HG03135 (cell line): Measurements from ENCODE around the gene INF2.
"Not testable (repeated sequence)": the region's sequence is repeated elsewhere in the genome, so short reads cannot be mapped to it uniquely, and the experiment has no call there.

Experiments
- ATAC-seq: cut with Tn5 transposase; IDR thresholded peaks from one replicate; pipeline ENCODE4 v1.9.1; 2021; ENCODE audit warnings: mild to moderate bottlenecking, moderate library complexity; ENCODE audit not compliant: unreplicated experiment

The INF2 gene

GRCh38 chr14:104717646-104718045, 28.2 kb downstream of the INF2 start:
- ATAC-seq = no peak

- no peak for ATAC-seq
Observed at GRCh38 chr14:104718147-104718546, 28.7 kb downstream of the INF2 start.

GRCh38 chr14:104718871-104719270, 29.5 kb downstream of the INF2 start:
- ATAC-seq = no peak

- no peak for ATAC-seq
Observed at GRCh38 chr14:104719343-104719742, 29.9 kb downstream of the INF2 start.

GRCh38 chr14:104721505-104722431, 32.4 kb downstream of the INF2 start:
- no peak for ATAC-seq

GRCh38 chr14:104722938-104723650, 33.7 kb downstream of the INF2 start:
- ATAC-seq = no peak

- peak; percentile 44 for ATAC-seq
Observed at GRCh38 chr14:104723651-104724406, 34.4 kb downstream of the INF2 start, which contains the start of gene ADSS1. Gene ADSS1 (plus strand): TSS chr14:104724229. CDS start chr14:104724271, 42 bp downstream.

- ATAC-seq = no peak
Observed at GRCh38 chr14:104724407-104724980, 35.1 kb downstream of the INF2 start.

GRCh38 chr14:104724981-104725771, 35.8 kb downstream of the INF2 start:
- ATAC-seq = no peak

GRCh38 chr14:104725772-104726548, 36.5 kb downstream of the INF2 start:
- no peak for ATAC-seq

- ATAC-seq = no peak
Observed at GRCh38 chr14:104726600-104727451, 37.4 kb downstream of the INF2 start.

GRCh38 chr14:104728631-104729030, 39.2 kb downstream of the INF2 start:
- ATAC-seq = no peak

- not testable (repeated sequence) for ATAC-seq
Observed at GRCh38 chr14:104729176-104729834, 39.9 kb downstream of the INF2 start.

- ATAC-seq = no peak
Observed at GRCh38 chr14:104729835-104730181, 40.4 kb downstream of the INF2 start.

- no peak for ATAC-seq
Observed at GRCh38 chr14:104730487-104730886, 41.1 kb downstream of the INF2 start.

- ATAC-seq = no peak
Observed at GRCh38 chr14:104731320-104732294, 42.2 kb downstream of the INF2 start.

GRCh38 chr14:104732355-104732804, 43.0 kb downstream of the INF2 start:
- ATAC-seq = no peak
